SK-N-SH treated with all-trans-retinoic acid at 6 μM for 48 hours (cell line): ENCODE measurements around the gene CLTCL1.

Source experiments
- ATAC-seq: fragments of 200-7000 bp; cut with Tn5 transposase; 3 replicates; pipeline ENCODE4 v1.9.1; 2020; ENCODE audit warnings: mild to moderate bottlenecking, moderate library complexity
- BACH2 ChIP-seq: fragments of 250-450 bp; sonication (Bioruptor Pico); IDR thresholded peaks from 2 replicates; pipeline ENCODE4 v1.9.0; 2021; ENCODE audit warnings: mild to moderate bottlenecking, borderline replicate concordance
- CSDC2 ChIP-seq: fragments of 250-450 bp; sonication (Bioruptor Pico); IDR thresholded peaks from 2 replicates; pipeline ENCODE4 v1.5.0; 2020; ENCODE audit warnings: mild to moderate bottlenecking, moderate library complexity
- ESRRG ChIP-seq: fragments of 250-450 bp; sonication (Bioruptor Pico); IDR thresholded peaks from 2 replicates; pipeline ENCODE4 v1.6.1; 2021; ENCODE audit warnings: mild to moderate bottlenecking
- ISL1 ChIP-seq: fragments of 250-450 bp; sonication (Bioruptor Pico); IDR thresholded peaks from 2 replicates; pipeline ENCODE4 v2.1.2; 2022; ENCODE audit warnings: mild to moderate bottlenecking, moderate library complexity
- OSR1 ChIP-seq: fragments of 250-450 bp; sonication (Bioruptor Pico); IDR thresholded peaks from 2 replicates; pipeline ENCODE4 v1.8.0; 2022; ENCODE audit warnings: moderate library complexity, mild to moderate bottlenecking, inconsistent platforms
- PPARA ChIP-seq: fragments of 250-450 bp; sonication (Bioruptor Pico); IDR thresholded peaks from 2 replicates; pipeline ENCODE4 v1.5.0; 2020; ENCODE audit warnings: mild to moderate bottlenecking, borderline replicate concordance
- SNAI2 ChIP-seq: fragments of 250-450 bp; sonication (Bioruptor Pico); IDR thresholded peaks from 2 replicates; pipeline ENCODE4 v1.5.0; 2020; ENCODE audit warnings: mild to moderate bottlenecking, moderate library complexity
- TCF4 ChIP-seq: fragments of 250-450 bp; sonication (Bioruptor Pico); IDR thresholded peaks from 2 replicates; pipeline ENCODE4 v1.8.0; 2021; ENCODE audit warnings: mild to moderate bottlenecking, moderate library complexity, borderline replicate concordance
- TOX ChIP-seq: fragments of 250-450 bp; sonication (Bioruptor Pico); IDR thresholded peaks from 2 replicates; pipeline ENCODE4 v1.8.0; 2021; ENCODE audit warnings: mild to moderate bottlenecking, moderate library complexity, borderline replicate concordance
- ZFP3 ChIP-seq: fragments of 250-450 bp; sonication (Bioruptor Pico); IDR thresholded peaks from 2 replicates; pipeline ENCODE4 v1.5.0; 2020; ENCODE audit warnings: mild to moderate bottlenecking, moderate library complexity
- ZFP30 ChIP-seq: fragments of 450-650 bp; formaldehyde crosslinking; IDR thresholded peaks from 2 replicates; pipeline ENCODE4 v1.5.0; 2022; ENCODE audit warnings: mild to moderate bottlenecking, moderate library complexity
- ZNF70 ChIP-seq: fragments of 450-650 bp; formaldehyde crosslinking; IDR thresholded peaks from 2 replicates; pipeline ENCODE4 v1.5.0; 2020; ENCODE audit warnings: mild to moderate bottlenecking, moderate library complexity
- ZNF8 ChIP-seq: fragments of 450-650 bp; formaldehyde crosslinking; IDR thresholded peaks from 2 replicates; pipeline ENCODE4 v1.5.0; 2020; ENCODE audit warnings: mild to moderate bottlenecking, moderate library complexity
- TF ChIP-seq, protein P1 (sequence below): fragments of 250-450 bp; sonication (Bioruptor Pico); IDR thresholded peaks from 2 replicates; pipeline ENCODE4 v1.5.1; 2020; ENCODE audit warnings: low read depth, mild to moderate bottlenecking, moderate library complexity
- TF ChIP-seq, protein P2 (sequence below): fragments of 250-450 bp; sonication (Bioruptor Pico); IDR thresholded peaks from 2 replicates; pipeline ENCODE4 v1.8.0; 2021; ENCODE audit warnings: low read depth, mild to moderate bottlenecking, moderate library complexity, borderline replicate concordance
- TF ChIP-seq, protein P3 (sequence below): fragments of 250-450 bp; sonication (Bioruptor Pico); IDR thresholded peaks from 2 replicates; pipeline ENCODE4 v1.5.1; 2021; ENCODE audit warnings: mild to moderate bottlenecking, moderate library complexity
- TF ChIP-seq, protein P4 (sequence below): fragments of 250-450 bp; sonication (Bioruptor Pico); IDR thresholded peaks from 2 replicates; pipeline ENCODE4 v1.8.0; 2020; ENCODE audit warnings: mild to moderate bottlenecking, moderate library complexity, borderline replicate concordance
- TF ChIP-seq, protein P5 (sequence below): fragments of 250-450 bp; sonication (Bioruptor Pico); IDR thresholded peaks from 2 replicates; pipeline ENCODE4 v1.5.0; 2020; ENCODE audit warnings: mild to moderate bottlenecking, moderate library complexity

CLTCL1 gene

DNA sequence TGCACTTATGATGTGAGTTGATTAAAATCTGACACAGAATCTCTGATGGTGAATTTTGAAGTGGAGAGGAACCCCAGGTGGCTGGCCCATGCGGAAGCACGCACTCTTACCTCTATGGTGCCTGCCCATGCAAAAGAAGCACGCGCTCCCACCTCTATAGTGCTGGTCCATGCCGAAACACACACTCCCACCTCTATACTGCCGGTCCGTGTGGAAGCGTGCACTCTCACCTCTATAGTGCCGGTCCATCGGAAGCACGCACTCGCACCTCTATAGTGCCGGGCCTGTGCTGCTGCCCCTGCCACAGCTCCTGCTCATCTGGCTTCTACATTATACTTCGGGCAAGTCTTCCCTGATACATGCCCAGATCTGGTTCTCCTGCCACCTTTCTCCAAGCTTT is 76.2 kb downstream of the CLTCL1 start:
- no peak for ATAC-seq
- TF ChIP-seq, protein P1, sequence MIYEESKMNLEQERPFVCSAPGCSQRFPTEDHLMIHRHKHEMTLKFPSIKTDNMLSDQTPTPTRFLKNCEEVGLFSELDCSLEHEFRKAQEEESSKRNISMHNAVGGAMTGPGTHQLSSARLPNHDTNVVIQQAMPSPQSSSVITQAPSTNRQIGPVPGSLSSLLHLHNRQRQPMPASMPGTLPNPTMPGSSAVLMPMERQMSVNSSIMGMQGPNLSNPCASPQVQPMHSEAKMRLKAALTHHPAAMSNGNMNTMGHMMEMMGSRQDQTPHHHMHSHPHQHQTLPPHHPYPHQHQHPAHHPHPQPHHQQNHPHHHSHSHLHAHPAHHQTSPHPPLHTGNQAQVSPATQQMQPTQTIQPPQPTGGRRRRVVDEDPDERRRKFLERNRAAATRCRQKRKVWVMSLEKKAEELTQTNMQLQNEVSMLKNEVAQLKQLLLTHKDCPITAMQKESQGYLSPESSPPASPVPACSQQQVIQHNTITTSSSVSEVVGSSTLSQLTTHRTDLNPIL, result no peak
- TF ChIP-seq ESRRG (CRISPR knock-in tag), result no peak

DNA sequence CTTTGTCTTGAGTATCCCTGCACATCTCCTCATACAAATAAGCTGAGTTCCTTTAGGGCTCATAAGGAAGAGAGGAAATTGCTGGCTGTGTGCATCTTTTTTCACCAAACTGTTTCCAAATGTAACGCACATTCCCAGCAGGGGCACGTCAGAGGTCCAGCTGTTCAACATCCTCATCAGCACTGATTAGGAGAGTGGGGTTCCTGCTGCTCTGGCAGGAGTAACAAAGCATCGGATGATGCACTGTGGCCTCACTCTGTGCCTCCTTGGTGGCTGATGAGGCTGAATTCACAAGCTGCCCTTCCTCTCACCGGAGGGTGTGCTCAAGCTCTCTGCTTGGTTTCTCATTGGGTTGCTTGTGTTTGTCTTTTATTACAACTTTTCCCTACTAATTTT is 77.4 kb downstream of the CLTCL1 start:
- TF ChIP-seq, protein P2, sequence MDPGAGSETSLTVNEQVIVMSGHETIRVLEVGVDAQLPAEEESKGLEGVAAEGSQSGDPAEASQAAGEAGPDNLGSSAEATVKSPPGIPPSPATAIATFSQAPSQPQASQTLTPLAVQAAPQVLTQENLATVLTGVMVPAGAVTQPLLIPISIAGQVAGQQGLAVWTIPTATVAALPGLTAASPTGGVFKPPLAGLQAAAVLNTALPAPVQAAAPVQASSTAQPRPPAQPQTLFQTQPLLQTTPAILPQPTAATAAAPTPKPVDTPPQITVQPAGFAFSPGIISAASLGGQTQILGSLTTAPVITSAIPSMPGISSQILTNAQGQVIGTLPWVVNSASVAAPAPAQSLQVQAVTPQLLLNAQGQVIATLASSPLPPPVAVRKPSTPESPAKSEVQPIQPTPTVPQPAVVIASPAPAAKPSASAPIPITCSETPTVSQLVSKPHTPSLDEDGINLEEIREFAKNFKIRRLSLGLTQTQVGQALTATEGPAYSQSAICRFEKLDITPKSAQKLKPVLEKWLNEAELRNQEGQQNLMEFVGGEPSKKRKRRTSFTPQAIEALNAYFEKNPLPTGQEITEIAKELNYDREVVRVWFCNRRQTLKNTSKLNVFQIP, result no peak
- TF ChIP-seq ZFP30 (CRISPR knock-in tag) (no peak), ZNF8 (no peak), ISL1 (CRISPR knock-in tag) (no peak), TCF4 (CRISPR knock-in tag) (no peak), SNAI2 (no peak), TOX (no peak), OSR1 (CRISPR knock-in tag) (no peak), PPARA (no peak), ESRRG (CRISPR knock-in tag) (no peak), BACH2 (no peak)
- TF ChIP-seq, protein P1, result no peak
- TF ChIP-seq, protein P3, sequence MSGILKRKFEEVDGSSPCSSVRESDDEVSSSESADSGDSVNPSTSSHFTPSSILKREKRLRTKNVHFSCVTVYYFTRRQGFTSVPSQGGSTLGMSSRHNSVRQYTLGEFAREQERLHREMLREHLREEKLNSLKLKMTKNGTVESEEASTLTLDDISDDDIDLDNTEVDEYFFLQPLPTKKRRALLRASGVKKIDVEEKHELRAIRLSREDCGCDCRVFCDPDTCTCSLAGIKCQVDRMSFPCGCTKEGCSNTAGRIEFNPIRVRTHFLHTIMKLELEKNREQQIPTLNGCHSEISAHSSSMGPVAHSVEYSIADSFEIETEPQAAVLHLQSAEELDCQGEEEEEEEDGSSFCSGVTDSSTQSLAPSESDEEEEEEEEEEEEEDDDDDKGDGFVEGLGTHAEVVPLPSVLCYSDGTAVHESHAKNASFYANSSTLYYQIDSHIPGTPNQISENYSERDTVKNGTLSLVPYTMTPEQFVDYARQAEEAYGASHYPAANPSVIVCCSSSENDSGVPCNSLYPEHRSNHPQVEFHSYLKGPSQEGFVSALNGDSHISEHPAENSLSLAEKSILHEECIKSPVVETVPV (CRISPR knock-in tag), result no peak
- TF ChIP-seq, protein P4, sequence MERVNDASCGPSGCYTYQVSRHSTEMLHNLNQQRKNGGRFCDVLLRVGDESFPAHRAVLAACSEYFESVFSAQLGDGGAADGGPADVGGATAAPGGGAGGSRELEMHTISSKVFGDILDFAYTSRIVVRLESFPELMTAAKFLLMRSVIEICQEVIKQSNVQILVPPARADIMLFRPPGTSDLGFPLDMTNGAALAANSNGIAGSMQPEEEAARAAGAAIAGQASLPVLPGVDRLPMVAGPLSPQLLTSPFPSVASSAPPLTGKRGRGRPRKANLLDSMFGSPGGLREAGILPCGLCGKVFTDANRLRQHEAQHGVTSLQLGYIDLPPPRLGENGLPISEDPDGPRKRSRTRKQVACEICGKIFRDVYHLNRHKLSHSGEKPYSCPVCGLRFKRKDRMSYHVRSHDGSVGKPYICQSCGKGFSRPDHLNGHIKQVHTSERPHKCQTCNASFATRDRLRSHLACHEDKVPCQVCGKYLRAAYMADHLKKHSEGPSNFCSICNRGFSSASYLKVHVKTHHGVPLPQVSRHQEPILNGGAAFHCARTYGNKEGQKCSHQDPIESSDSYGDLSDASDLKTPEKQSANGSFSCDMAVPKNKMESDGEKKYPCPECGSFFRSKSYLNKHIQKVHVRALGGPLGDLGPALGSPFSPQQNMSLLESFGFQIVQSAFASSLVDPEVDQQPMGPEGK (CRISPR knock-in tag), result no peak
- TF ChIP-seq, protein P5, sequence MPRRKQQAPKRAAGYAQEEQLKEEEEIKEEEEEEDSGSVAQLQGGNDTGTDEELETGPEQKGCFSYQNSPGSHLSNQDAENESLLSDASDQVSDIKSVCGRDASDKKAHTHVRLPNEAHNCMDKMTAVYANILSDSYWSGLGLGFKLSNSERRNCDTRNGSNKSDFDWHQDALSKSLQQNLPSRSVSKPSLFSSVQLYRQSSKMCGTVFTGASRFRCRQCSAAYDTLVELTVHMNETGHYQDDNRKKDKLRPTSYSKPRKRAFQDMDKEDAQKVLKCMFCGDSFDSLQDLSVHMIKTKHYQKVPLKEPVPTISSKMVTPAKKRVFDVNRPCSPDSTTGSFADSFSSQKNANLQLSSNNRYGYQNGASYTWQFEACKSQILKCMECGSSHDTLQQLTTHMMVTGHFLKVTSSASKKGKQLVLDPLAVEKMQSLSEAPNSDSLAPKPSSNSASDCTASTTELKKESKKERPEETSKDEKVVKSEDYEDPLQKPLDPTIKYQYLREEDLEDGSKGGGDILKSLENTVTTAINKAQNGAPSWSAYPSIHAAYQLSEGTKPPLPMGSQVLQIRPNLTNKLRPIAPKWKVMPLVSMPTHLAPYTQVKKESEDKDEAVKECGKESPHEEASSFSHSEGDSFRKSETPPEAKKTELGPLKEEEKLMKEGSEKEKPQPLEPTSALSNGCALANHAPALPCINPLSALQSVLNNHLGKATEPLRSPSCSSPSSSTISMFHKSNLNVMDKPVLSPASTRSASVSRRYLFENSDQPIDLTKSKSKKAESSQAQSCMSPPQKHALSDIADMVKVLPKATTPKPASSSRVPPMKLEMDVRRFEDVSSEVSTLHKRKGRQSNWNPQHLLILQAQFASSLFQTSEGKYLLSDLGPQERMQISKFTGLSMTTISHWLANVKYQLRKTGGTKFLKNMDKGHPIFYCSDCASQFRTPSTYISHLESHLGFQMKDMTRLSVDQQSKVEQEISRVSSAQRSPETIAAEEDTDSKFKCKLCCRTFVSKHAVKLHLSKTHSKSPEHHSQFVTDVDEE (CRISPR knock-in tag), result no peak

DNA sequence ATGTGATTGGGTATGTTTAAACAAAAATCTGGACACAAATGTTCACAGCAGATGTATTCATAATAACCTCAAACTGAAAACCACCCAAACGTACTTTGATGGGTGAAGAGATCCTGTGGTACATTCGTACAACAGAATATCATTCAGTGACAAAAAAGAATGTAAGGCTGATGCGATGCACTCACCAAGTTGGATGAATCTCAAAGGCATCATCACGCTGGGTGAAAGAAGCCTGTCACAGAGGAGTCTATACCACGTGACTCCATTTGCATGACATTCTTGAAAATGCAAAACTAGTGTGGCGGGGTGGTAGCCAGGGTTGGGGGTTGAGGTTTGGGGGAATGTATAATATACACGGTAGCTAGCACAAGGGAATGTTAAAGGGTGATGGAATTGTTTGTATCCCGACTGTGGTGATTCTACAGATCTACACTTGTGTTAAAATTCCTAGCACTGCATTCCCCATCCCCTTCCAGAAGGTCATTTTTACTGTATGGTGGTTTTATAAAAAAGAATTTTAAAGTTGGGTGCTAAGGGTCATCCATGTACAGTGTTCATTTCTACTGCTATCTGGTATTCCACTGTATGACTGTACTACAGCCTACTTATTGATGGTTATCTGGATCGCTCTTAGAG is 78.0 kb downstream of the CLTCL1 start:
- TF ChIP-seq, protein P5 (CRISPR knock-in tag), result no peak
- TF ChIP-seq ZNF70 (CRISPR knock-in tag) (no peak), ISL1 (CRISPR knock-in tag) (no peak), ZFP3 (CRISPR knock-in tag) (no peak), TOX (no peak), CSDC2 (CRISPR knock-in tag) (no peak)
- TF ChIP-seq, protein P1, result no peak
- TF ChIP-seq, protein P4 (CRISPR knock-in tag), result no peak

More for the DNA sequence above, 77.4 kb downstream of the CLTCL1 start:
- ATAC-seq, result no peak

More for the DNA sequence above, 78.0 kb downstream of the CLTCL1 start:
- ATAC-seq, result no peak
